Stimulated activated CD4-positive, alpha-beta T cell treated with anti-CD3 and anti-CD28 coated beads, Interleukin-4, amount 100 ng/mL, for 4 hours (primary cell): ENCODE data around the gene PSTPIP1.
A peak's percentile ranks its signal among the peaks of the same experiment; 100 is the strongest.

Source experiments
- DNase-seq, 2 experiments: peaks; one replicate each; pipeline ENCODE4 v3.0.0-alpha.2; 2020

The PSTPIP1 gene

GRCh38 chr15:76979331-76979925 lies 15.5 kb upstream of the PSTPIP1 start:
- no peak for DNase-seq

DNA sequence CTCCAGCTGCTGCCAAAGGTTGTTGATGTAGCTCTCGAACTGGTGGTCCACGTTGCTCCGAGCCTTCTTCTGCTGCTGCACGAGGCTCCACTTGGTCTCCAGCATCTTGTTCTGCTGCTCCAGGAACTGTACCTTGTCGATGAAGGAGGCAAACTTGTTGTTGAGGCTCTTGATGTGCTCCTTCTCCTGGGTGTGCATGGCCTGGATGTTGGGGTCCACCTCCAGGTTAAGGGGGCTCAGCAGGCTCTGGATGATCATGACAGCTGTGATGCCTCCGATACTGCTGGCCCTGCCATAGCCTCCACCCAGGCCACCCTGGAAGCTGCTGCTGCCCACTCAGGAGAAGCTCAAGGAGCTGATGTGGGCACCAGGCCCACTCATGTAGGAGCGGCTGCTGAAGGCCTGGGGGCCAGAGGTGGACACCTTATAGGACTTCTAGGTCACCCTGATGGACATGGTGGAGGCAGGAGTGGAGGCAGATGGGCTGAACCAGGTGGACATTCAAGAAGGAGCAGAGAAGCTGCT lies 14.9 kb upstream of the PSTPIP1 start:
- no peak for DNase-seq

DNA sequence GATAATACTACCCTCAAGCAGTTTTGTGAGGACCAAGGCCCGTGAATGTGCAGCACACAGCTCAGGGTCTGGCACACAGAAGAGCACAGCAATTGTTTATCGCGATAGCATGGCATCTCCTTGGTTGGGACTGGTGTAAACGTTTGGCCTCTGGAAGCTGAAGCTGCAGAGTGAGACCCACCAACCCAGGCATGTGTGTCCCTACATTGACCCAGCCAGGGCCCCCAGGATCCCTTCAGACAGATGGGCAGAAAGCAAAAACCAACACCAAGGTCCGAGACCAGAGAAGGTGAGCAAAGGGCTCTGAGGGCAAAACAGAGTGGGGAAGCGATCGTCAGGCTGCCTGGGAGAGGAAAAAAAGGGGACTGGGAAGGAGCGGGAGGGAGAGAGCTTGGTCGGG lies 12.6 kb upstream of the PSTPIP1 start:
- DNase-seq = no peak

DNA sequence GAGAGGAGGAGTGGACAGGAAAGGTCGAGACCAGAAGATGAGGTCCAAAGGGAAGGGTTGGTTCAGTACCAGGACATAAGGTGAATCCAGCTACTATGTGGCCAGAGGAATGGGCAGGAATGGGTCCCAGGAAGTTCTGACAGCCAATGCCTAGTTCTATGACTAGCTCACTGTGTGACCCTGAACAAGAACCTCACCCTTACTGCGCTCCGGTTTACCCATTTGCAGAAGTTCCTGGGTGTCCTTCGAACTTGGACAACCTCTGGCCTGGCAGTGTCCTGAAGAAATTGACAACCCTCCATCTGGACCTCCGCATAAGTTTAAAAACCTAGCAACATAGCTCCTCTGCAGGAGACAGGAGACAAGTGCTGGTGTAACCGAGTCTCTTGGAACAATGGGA lies 12.2 kb upstream of the PSTPIP1 start:
- DNase-seq = no peak

DNA sequence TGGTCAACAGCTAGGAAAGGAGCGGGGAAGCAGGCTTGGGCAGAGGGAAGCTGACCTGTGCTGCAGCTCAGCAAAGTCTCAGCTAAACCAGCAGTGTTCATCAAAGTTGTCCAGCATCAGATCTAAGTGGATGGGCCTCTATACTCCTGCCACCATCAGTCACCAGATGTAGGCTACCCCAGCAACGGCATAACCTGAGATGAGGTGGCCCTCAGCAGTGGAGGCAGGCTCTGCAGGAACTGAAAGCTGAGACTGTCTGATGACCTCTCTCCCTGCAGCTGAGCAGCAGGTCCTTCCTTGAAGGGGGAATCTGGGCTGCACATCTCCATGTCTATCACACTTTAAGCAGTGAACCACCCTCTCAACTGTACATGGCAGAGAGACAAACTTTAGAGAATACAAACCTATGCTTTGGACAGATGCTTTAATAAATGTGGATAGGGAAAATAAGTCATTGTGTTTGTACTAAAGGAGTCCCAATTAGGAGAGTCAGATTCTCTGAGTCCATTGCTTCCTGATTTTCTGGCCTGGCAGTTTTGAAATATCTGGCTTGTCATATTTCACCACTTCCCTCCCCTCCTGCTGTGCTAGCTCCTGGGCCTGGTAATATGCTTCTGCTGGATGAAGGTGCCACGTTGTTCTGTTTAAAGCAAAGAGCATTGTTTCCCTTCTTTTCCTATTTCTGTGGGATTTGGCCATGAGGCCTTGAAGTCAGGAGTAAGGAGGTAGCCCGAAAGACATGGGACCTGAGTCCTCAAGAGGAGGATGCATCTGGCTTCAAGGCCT lies 11.1 kb upstream of the PSTPIP1 start:
- DNase-seq = no peak

- DNase-seq = no peak
Observed at GRCh38 chr15:76986743-76987142, 8.2 kb upstream of the PSTPIP1 start.

DNA sequence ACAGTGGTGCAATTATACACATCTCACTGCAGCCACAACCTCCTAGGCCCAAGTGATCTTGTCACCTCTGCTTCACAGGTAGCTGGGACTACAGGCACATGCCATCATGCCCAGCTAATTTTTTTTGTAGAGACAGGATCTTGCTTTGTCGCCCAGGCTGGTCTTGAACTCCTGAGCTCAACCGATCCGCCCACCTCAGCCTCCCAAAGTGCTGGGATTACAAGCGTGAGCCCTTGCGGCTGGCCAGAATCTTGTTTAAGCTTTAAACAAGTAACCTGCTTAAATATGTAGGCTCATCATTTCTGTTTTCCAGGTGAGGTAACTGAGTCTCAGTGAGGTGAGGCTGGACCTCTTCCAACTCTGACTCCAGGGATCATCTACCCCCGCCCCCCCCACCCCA lies 7.7 kb upstream of the PSTPIP1 start:
- no peak for DNase-seq

DNA sequence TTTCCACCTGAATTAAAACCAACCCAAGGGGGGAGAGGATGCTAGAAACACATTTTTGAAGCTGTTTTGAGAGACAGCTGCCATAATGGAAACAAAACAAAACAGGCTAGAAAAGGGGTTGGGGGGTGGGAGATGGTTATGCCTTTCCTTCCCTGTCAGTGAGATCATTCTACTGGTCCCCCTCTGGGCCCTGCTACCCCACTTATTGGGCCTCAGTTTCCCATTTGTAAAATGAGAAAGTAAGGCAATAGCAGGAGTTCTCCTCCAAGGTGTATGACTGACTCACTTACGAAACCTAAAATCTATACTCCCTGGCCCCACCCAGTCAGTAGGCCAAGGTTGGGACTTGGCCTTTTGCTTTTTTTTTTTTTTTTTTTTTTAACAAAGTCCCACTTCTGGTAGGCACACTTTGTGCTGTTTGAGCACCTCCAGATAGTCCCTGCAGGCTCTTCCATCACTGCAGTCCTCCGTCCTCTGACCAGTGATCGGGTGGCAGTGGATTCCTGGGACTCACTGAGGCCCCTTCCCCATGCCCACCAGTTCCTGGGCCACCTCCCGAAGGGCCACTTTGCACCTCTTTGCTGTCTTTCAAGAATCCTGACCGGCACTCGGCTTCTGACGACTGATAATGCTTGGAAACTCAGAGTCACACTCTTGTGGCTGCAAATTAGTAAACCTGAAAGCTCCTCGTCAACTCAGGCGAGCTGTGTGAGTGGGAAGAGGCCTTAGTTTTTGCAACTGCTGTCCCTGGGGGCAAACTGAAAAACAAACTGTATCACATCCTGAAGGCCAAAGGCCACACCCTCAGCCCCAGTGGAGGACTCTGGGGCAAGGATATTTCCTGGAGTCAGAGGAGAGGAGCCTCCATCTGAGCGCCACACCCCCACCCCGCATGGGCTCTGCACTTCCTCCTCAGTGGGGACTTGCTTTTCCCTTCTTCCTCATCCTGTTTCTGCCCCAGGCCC lies 6.7 kb upstream of the PSTPIP1 start:
- peak; percentile 44 to 45 for DNase-seq

DNA sequence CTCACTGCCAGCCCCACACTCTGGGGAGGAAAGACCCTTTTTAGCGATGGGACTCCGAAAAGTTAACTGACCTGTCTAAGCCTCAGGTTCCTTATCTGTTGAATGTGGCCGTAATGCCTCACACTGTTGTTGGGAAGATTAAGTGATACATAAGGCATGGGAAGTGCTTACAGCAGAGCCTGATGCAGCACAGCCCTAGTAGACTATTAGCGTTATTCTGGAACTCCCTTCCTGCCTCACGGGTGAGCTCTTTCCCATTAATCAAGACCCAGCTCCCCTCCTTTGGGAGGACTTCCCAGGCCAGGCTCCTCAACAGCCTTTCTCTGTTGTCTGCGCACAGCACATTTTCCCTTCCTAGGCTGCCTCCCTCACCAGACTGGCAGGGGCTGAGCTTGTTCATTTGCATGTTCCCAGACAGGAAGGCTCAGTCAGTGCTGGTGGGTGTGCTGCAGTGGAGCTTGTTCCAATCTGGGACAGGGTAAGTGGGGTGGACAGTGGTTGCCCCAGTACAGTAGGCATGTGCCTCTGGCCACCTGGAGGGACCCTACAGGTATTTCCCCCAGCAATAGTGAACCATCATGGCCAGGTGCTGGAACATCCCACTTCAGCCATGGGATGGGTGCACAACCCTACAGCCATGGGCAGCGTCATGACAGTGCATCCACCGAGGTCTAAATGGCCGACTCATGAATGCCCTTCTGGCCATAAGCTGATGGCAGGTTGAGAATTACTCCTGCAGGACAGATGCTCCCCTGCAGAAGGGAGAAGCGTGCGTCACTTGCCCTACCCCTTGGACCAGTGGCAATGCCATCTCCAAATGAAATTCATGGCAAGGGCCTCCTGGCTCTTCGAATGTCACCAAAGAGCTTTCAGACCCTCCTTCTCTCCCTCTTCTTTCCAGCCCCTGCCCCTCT lies 5.8 kb upstream of the PSTPIP1 start:
- no peak for DNase-seq

GRCh38 chr15:76991048-76991447 lies 3.9 kb upstream of the PSTPIP1 start:
- DNase-seq = no peak

DNA sequence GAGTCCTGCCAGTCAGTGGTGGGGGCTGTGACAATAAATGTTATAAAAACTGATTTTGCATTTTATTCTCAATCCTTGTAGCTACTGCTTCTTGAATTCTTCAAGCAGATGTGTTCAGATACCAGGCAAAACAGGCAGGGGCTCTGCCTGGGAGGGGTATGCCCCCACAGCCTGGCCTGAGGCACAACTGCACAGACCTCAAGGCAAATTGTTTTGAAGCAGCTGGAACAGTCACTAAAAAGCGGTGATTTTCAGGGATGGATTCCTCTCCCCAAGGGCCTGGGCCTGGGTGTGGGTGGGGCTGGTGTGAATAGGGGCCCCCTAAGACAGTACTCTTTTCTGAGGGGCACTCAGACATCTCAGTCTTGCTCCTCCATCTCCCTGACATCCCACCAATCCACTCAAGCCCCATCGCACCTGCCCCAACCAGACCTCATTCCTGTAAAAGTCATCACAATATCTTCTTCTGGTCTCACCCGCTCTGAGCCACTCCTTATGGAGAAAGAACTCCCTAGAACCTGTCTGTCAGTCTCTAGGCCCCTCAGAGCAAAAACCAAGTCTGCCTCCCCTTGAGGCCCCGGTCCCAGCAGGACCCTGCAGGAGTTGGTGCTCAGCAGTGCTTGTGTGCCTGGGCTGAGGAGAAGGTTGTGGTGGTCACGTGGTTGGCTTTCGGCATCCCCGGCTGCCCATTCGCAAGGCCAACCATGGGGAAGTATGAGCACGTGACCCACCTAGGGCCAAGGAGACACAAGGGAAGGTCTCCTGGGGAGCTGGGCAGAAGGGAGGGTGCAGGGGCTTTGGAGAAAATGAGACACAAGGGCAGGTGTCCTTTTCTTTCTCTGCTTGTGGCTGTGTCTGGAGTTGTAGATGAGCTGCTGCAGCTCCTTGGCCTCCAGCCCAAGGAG lies 2.9 kb upstream of the PSTPIP1 start:
- DNase-seq = no peak

GRCh38 chr15:76993114-76993725 lies 1.7 kb upstream of the PSTPIP1 start:
- no peak for DNase-seq

DNA sequence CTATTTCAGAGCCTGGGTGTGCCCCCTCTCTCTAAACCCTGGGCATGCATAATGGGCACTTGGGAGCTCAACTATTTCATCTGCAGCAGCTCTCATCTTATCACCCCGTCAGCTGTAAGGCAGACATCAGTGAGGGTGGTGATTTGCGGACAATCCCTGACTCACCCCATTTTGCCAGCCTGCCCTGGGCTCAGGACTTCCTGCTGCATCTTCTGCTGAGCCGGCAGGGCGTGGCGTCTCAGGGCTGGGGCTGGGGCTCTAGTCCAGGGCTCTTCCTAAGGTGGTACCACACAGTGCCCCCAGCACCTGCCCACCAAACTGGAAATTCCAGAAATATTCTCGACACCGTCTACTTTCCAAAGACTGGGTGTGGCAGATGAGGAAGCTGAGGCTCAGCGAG lies 925 bp upstream of the PSTPIP1 start:
- DNase-seq = peak; percentile 49 to 55

GRCh38 chr15:76994496-76994895 lies 430 bp upstream of the PSTPIP1 start:
- DNase-seq = no peak

- DNase-seq = no peak
Observed at GRCh38 chr15:76996076-76996525, 1.2 kb downstream of the PSTPIP1 start.

GRCh38 chr15:76996526-76997401 lies 1.8 kb downstream of the PSTPIP1 start:
- peak; percentile 56 to 57 for DNase-seq

DNA sequence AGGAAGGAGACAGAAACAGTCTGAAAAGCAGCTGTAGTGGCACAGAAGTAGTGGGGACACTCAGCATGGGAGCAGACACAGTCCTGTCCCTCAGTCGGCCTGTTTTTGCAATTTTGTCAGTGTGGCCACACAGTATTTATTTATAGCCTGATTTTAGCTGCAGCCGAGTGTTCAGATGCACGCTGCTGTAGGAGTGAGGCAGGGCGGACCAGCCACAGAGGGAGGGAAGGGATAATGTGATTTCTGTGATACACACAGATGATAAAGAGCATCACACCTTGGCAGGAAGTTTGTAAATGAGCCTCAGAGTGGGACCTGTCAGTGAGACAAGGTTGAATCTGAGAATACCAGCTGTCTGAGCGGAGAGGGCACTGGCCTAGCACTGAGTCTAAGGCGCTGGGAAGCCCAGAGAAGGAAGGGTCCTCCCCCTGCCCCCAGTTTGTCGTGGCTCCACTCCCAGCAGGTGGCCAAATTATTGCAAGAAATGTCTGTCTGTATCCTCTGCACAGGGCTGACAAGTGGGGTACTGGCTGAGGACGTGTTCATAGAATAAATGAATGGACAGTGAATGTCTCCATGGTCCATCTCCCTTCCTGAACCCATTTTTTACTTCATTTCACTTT lies 3.8 kb downstream of the PSTPIP1 start:
- no peak for DNase-seq

GRCh38 chr15:76999996-77000395 lies 5.1 kb downstream of the PSTPIP1 start:
- peak in 1 of 2 experiments; percentile 23 for DNase-seq

- DNase-seq = no peak
Observed at GRCh38 chr15:77001351-77001750, 6.4 kb downstream of the PSTPIP1 start.
